Endothelial cell of umbilical vein (primary cell): ENCODE data around the gene FBXO4. TPM values are rescaled to one million over a fixed set of nuclear protein-coding genes. Genes with fewer than 3 reads are reported as not detected.

Source experiments
- BruUV-seq: library from RNA; stranded (reverse); fragments of 400-500 nt; replicated peaks from 2 replicates; lab custom pipeline; 2021; lab: Mats Ljungman, UMichigan
- CTCF ChIA-PET: fragments of 300-600, 350-600 bp; sonication (Branson Sonifier 250); formaldehyde crosslinking; loops from one replicate; lab custom pipeline; 2021; ENCODE audit warnings: antibody characterized with exemption, inconsistent platforms; lab: Charles Lee
- POLR2A ChIA-PET: fragments of 300-600, 350-600 bp; sonication (Branson Sonifier 250); formaldehyde crosslinking; loops from one replicate; lab custom pipeline; 2021; ENCODE audit warnings: antibody characterized with exemption, inconsistent platforms; lab: Charles Lee
- DNase-seq: peaks from one replicate; pipeline ENCODE4 v3.0.0-alpha.2; 2011; ENCODE audit warnings: low read depth, low spot score
- FAIRE-seq: peaks from 2 replicates; lab custom pipeline; 2011; peaks lifted over from hg19 to GRCh38; lab: Jason Lieb, UNC
- H2AFZ ChIP-seq: 2 replicates; pipeline ENCODE4 v1.6.0; 2012; ENCODE audit warnings: low read depth, low read length, control low read depth, inconsistent platforms
- H3K27ac ChIP-seq: 2 replicates; pipeline ENCODE4 v1.5.1; 2011; ENCODE audit warnings: low read depth, mild to moderate bottlenecking, control low read depth, low read length, moderate library complexity; ENCODE audit not compliant: insufficient read depth
- H3K27me3 ChIP-seq, 2 experiments: 2 replicates each; pipeline versions ENCODE4 v1.6.0 to v1.6.1; 2011; ENCODE audit warnings: low read length in 2 of 2, mixed read lengths in 1 of 2; ENCODE audit not compliant: control insufficient read depth in 2 of 2, insufficient read depth in 2 of 2
- H3K36me3 ChIP-seq, 2 experiments: 2 replicates in 1 of 2; 3 replicates in 1 of 2; pipeline ENCODE4 v1.5.1; 2011; ENCODE audit warnings: low read length in 2 of 2, mild to moderate bottlenecking in 1 of 2, moderate library complexity in 1 of 2; ENCODE audit not compliant: control insufficient read depth in 2 of 2, insufficient read depth in 2 of 2; ENCODE audit errors: extremely low read depth in 1 of 2
- H3K4me1 ChIP-seq: 3 replicates; pipeline ENCODE4 v1.5.1; 2011; ENCODE audit warnings: mild to moderate bottlenecking, low read length; ENCODE audit not compliant: control insufficient read depth, insufficient read depth; ENCODE audit errors: extremely low read depth
- H3K4me2 ChIP-seq: 2 replicates; pipeline ENCODE4 v1.6.1; 2011; ENCODE audit warnings: low read length, control low read depth, mixed read lengths; ENCODE audit not compliant: insufficient read depth
- H3K4me3 ChIP-seq, 3 experiments: fragments of 200-600 bp in 1 of 3; sonication (generic), shearing (Covaris generic) in 1 of 3; replicated peaks in 1 of 3; 2 replicates each; pipeline ENCODE4 v1.5.1; 2011 to 2016; ENCODE audit warnings: control low read depth in 3 of 3, low read length in 3 of 3, mild to moderate bottlenecking in 2 of 3, inconsistent platforms in 1 of 3, low read depth in 1 of 3, moderate library complexity in 1 of 3; ENCODE audit not compliant: insufficient read depth in 1 of 3
- H3K79me2 ChIP-seq: 2 replicates; pipeline ENCODE4 v1.6.0; 2012; ENCODE audit warnings: low read length, inconsistent platforms; ENCODE audit not compliant: control insufficient read depth, insufficient read depth
- H3K9ac ChIP-seq: replicated peaks from 2 replicates; pipeline ENCODE3; 2011; ENCODE audit warnings: low read length, control low read depth; ENCODE audit not compliant: insufficient read depth; ENCODE audit errors: extremely low read depth
- H3K9me1 ChIP-seq: replicated peaks from 3 replicates; pipeline ENCODE4 v1.6.0; 2011; ENCODE audit warnings: mild to moderate bottlenecking, low read length; ENCODE audit not compliant: control insufficient read depth, insufficient read depth; ENCODE audit errors: extremely low read depth
- H3K9me3 ChIP-seq: replicated peaks from 2 replicates; pipeline ENCODE4 v1.5.1; 2012; ENCODE audit warnings: low read length, inconsistent platforms; ENCODE audit not compliant: control insufficient read depth, insufficient read depth
- H4K20me1 ChIP-seq: replicated peaks from 2 replicates; pipeline ENCODE3; 2011; ENCODE audit warnings: mild to moderate bottlenecking, low read length; ENCODE audit not compliant: control insufficient read depth, insufficient read depth; ENCODE audit errors: extremely low read depth
- EZH2 ChIP-seq: IDR thresholded peaks from 2 replicates; pipeline ENCODE4 v1.6.1; 2012; ENCODE audit warnings: borderline replicate concordance, low read depth, mild to moderate bottlenecking, moderate library complexity, low read length, inconsistent platforms; ENCODE audit not compliant: severe bottlenecking
- FOS ChIP-seq: IDR thresholded peaks from 2 replicates; pipeline ENCODE4 v1.6.1; 2011; ENCODE audit warnings: mild to moderate bottlenecking, low read length, moderate library complexity, borderline replicate concordance; ENCODE audit not compliant: insufficient read depth
- GATA2 ChIP-seq: IDR thresholded peaks from 2 replicates; pipeline ENCODE4 v1.7.0; 2011; ENCODE audit warnings: low read depth, mild to moderate bottlenecking, moderate library complexity, mixed read lengths, low read length; ENCODE audit not compliant: insufficient read length, insufficient read depth
- MYC ChIP-seq: IDR thresholded peaks from one replicate; pipeline ENCODE4 v1.6.1; 2011; ENCODE audit warnings: mild to moderate bottlenecking, low read depth, low read length
- POLR2A ChIP-seq: IDR thresholded peaks from 2 replicates; pipeline ENCODE4 v1.6.1; 2012; ENCODE audit warnings: low read depth, mild to moderate bottlenecking, control low read depth, low read length
- POLR2AphosphoS5 ChIP-seq: IDR thresholded peaks from 2 replicates; pipeline ENCODE4 v1.6.1; 2012; ENCODE audit warnings: low read depth, mild to moderate bottlenecking, control low read depth, low read length, moderate library complexity; ENCODE audit not compliant: insufficient read depth
- dilution Hi-C: fragments of 300-500 bp; cut with MboI; formaldehyde crosslinking; loops from one replicate; pipeline ENCODE4 v1.15.0; 2019; ENCODE audit warnings: low sequenced_read_pairs; ENCODE audit not compliant: extremely low pct_ligation_motif_present
- intact Hi-C: fragments of 100-400 bp; cut with micrococcal nuclease; formaldehyde crosslinking; loops from one replicate; pipeline ENCODE4 v1.10.0; 2022
- polyA plus RNA-seq, 4 experiments: library from polyadenylated mRNA; depleted of rRNA in 3 of 4; stranded (reverse) in 3 of 4; unstranded in 1 of 4; fragments of >200 nt; gene quantifications; 2 replicates each; pipeline versions ENCODE4 v1.2.1 to v1.2.3, GENCODE V29; 2011 to 2012; ENCODE audit warnings: missing spikeins in 1 of 4
- total RNA-seq: library from RNA; stranded (reverse); gene quantifications from 2 replicates; pipeline ENCODE4 v1.2.3, GENCODE V29; 2021
- TF ChIP-seq, protein P1 (sequence below), 2 donors: IDR thresholded peaks; 1 replicate in 1 of 2; 2 replicates in 1 of 2; pipeline ENCODE4 v1.5.1; 2011; ENCODE audit warnings: low read length in 2 of 2, mild to moderate bottlenecking in 2 of 2, moderate library complexity in 2 of 2, control low read depth in 1 of 2, inconsistent platforms in 1 of 2, low read depth in 1 of 2; ENCODE audit not compliant: insufficient read depth in 1 of 2; ENCODE audit errors: extremely low read depth in 1 of 2
- TF ChIP-seq, protein P2 (sequence below): IDR thresholded peaks from 2 replicates; pipeline ENCODE4 v1.6.1; 2011; ENCODE audit not compliant: insufficient read depth, insufficient read length

The FBXO4 gene
- total and polyA plus RNA-seq, 2 donors (not counting 3 experiments of a cell fraction or from before 2014, with no cell fraction given) = 4.4 to 7.7 TPM

DNA sequence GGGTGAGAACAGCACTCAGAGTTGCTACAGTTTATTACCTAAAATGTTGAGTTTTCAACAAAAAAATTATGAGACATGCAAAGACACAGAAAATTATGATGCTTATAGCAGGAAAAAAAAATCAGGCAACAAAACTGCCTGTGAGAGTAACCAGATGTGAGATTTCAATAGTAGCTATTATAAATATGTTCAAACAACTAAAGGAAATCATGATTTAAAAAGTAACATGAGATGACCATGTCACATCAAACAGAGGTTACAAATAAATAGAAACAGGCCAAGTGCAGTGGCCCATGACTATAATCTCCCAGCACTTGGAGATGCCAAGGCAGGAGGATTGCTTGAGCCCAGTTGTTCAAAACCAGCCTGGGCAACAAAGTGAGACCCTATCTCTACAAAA is 33.0 kb upstream of the FBXO4 start:
- Histone ChIP-seq H3K4me2 (no peak overlapping the region), H2AFZ (no peak overlapping the region), H3K36me3 (no peaks in the 10 kb centered on the region), H3K9me3 (no peaks in the 10 kb centered on the region), H3K27ac (no peak overlapping the region), H3K9ac (no peak overlapping the region), H3K27me3 (peaks cover 19 to 34% of the 10 kb centered on the region in 2 experiments), H4K20me1 (no peaks in the 10 kb centered on the region), H3K9me1 (no peaks in the 10 kb centered on the region), H3K79me2 (no peaks in the 10 kb centered on the region), H3K4me3 (no peak overlapping the region), H3K4me1 (no peaks in the 10 kb centered on the region)
- BruUV-seq = no TSS peak
- CTCF ChIA-PET = interaction anchor here (1.5 kb wide), 1 partner anchor 166 kb away, joined by 3 read pairs; no protein-coding TSS in a partner anchor
- POLR2A ChIA-PET = no interaction called here
- intact Hi-C loops (no loop called here), dilution Hi-C loops (no loop called here)
- DNase-seq (no peak), FAIRE-seq (no peak)
- TF ChIP-seq POLR2AphosphoS5 (no peak), POLR2A (no peak)
- TF ChIP-seq, protein P1, sequence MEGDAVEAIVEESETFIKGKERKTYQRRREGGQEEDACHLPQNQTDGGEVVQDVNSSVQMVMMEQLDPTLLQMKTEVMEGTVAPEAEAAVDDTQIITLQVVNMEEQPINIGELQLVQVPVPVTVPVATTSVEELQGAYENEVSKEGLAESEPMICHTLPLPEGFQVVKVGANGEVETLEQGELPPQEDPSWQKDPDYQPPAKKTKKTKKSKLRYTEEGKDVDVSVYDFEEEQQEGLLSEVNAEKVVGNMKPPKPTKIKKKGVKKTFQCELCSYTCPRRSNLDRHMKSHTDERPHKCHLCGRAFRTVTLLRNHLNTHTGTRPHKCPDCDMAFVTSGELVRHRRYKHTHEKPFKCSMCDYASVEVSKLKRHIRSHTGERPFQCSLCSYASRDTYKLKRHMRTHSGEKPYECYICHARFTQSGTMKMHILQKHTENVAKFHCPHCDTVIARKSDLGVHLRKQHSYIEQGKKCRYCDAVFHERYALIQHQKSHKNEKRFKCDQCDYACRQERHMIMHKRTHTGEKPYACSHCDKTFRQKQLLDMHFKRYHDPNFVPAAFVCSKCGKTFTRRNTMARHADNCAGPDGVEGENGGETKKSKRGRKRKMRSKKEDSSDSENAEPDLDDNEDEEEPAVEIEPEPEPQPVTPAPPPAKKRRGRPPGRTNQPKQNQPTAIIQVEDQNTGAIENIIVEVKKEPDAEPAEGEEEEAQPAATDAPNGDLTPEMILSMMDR (IDR thresholded peaks at IDR 0.05; ENCODE audit: extremely low read depth in 1 of 2, insufficient read depth in 1 of 2, low read depth in 1 of 2, low read length in 2 of 2) = no peak

DNA sequence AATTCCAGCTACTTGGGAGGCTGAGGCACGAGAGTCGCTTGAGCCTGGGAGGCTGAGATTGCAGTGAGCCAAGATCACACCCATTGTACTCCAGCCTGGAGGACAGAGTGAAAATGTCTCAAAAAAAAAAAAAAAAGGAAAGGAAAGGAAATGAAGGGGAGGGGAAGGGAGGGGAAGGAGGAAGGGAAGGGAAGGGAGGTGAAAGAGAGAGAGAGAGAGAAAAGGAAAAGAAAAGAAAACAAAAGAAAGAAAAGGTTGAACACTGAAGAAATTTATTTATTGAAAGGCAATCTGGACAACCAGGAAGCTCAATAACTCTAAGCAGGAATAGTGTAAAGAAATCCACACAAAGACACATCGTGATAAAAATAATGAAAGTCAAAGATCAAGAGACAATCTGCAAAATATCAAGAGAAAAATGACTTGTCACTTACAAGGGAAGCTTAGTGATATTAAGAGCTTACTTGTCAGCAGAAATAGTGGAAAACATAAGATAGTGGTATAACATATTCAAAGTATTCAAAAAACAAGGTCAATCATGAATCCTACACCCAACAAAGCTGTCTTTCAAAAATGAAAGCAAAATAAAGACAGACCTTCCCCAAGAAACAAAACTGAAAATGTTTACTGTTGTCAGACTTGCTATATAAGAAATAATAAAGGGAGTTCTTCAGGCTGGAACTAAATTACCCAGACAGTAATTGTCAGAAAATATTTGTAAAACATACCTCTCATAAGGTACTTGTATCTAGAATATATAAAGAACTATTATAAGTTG is 31.8 kb upstream of the FBXO4 start:
- dilution Hi-C loops = no loop called here
- FAIRE-seq (no peak), DNase-seq (no peak)
- Histone ChIP-seq H3K4me1 (no peaks in the 10 kb centered on the region), H3K9me3 (no peaks in the 10 kb centered on the region), H3K27me3 (peaks cover 18 to 32% of the 10 kb centered on the region in 2 experiments), H3K4me3 (no peak overlapping the region), H3K36me3 (no peaks in the 10 kb centered on the region), H2AFZ (no peak overlapping the region), H4K20me1 (no peaks in the 10 kb centered on the region), H3K9ac (no peak overlapping the region), H3K27ac (no peak overlapping the region), H3K79me2 (no peaks in the 10 kb centered on the region), H3K9me1 (no peaks in the 10 kb centered on the region), H3K4me2 (no peak overlapping the region)
- ChIA-PET CTCF (interaction anchor here (0.6 to 0.7 kb wide), 2 partner anchors 17 to 1880 kb away, joined by 3 read pairs; no protein-coding TSS in a partner anchor), POLR2A (no interaction called here)
- no TSS peak for BruUV-seq
- no peak for TF ChIP-seq FOS
- TF ChIP-seq, protein P2, sequence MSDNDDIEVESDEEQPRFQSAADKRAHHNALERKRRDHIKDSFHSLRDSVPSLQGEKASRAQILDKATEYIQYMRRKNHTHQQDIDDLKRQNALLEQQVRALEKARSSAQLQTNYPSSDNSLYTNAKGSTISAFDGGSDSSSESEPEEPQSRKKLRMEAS = no peak
- TF ChIP-seq, protein P1 (IDR thresholded peaks at IDR 0.05; ENCODE audit: extremely low read depth in 1 of 2, insufficient read depth in 1 of 2, low read depth in 1 of 2, low read length in 2 of 2) = no peak
- TF ChIP-seq EZH2 = no peak
- no peak for TF ChIP-seq POLR2A
- no peak for TF ChIP-seq GATA2
- TF ChIP-seq MYC = no peak
- intact Hi-C loops = no loop called here
